ENCODE results near the gene TNIK.

DNA sequence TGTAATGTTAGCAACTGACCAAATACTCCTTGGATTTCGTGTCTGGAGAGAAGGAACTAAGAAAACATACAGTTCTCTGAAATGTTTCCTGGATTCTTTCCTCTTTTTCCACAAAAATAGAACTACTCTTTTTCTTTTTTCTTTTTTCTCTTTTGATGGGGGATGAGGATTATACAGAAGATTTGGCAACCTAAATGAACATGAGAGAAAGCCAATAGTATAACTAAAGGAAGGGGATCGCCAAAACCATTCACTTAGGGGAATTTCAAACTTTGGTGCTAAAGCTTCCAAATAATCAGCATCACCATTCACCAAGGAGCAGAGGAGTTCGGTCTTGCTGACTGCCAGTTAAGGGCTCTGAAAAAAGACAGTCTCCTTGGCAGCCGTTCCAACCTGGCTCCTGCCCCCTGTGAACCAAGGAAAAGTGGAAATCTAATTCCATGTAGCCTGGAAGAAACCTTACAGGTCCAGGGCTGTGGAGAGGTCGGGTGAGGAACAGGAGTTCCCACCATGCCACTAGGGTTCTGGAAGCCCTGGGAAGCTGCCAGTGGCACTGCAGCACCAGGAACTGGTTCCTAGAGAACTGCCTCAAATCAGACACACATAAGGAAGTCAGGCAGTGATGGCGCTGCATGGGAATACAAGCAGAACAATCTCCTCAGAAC, 176.9 kb downstream of the TNIK start:
- no peak for TF ChIP-seq POLR2AphosphoS5 (IDR thresholded peaks at IDR 0.05)
- TF ChIP-seq, protein P1, sequence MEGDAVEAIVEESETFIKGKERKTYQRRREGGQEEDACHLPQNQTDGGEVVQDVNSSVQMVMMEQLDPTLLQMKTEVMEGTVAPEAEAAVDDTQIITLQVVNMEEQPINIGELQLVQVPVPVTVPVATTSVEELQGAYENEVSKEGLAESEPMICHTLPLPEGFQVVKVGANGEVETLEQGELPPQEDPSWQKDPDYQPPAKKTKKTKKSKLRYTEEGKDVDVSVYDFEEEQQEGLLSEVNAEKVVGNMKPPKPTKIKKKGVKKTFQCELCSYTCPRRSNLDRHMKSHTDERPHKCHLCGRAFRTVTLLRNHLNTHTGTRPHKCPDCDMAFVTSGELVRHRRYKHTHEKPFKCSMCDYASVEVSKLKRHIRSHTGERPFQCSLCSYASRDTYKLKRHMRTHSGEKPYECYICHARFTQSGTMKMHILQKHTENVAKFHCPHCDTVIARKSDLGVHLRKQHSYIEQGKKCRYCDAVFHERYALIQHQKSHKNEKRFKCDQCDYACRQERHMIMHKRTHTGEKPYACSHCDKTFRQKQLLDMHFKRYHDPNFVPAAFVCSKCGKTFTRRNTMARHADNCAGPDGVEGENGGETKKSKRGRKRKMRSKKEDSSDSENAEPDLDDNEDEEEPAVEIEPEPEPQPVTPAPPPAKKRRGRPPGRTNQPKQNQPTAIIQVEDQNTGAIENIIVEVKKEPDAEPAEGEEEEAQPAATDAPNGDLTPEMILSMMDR (IDR thresholded peaks at IDR 0.05), result no peak

All from esophagus muscularis mucosa (tissue), 3 donors.